Skeletal muscle tissue (tissue), 4 donors: ENCODE results near the gene MTMR12. TPM values are rescaled to one million over a fixed set of nuclear protein-coding genes. Genes with fewer than 3 reads are reported as not detected.
A peak's percentile ranks its signal among the peaks of the same experiment; 100 is the strongest.

Experiments
- H3K27ac ChIP-seq: one replicate; pipeline ENCODE4 v1.7.0; 2013; ENCODE audit warnings: mild to moderate bottlenecking, low read depth, low read length, inconsistent platforms
- H3K27me3 ChIP-seq, 3 donors: one replicate each; pipeline ENCODE4 v1.7.0; 2013; ENCODE audit warnings: low read length in 3 of 3; ENCODE audit not compliant: control insufficient read depth in 3 of 3, insufficient read depth in 3 of 3
- H3K36me3 ChIP-seq, 3 donors: one replicate each; pipeline ENCODE4 v1.7.0; 2013; ENCODE audit warnings: low read length in 3 of 3; ENCODE audit not compliant: control insufficient read depth in 3 of 3, insufficient read depth in 3 of 3
- H3K4me1 ChIP-seq, 3 donors: one replicate each; pipeline ENCODE4 v1.7.0; 2013; ENCODE audit warnings: low read length in 3 of 3, mild to moderate bottlenecking in 3 of 3; ENCODE audit not compliant: control insufficient read depth in 3 of 3, insufficient read depth in 3 of 3
- H3K4me3 ChIP-seq, 3 donors: one replicate each; pipeline ENCODE4 v1.7.0; 2013; ENCODE audit warnings: low read length in 3 of 3
- H3K9ac ChIP-seq, 3 donors: one replicate each; pipeline ENCODE4 v1.7.0; 2013; ENCODE audit warnings: low read length in 3 of 3, mild to moderate bottlenecking in 3 of 3, moderate library complexity in 2 of 3, low read depth in 1 of 3
- H3K9me3 ChIP-seq, 3 donors: one replicate each; pipeline ENCODE4 v1.7.0; 2013; ENCODE audit warnings: low read length in 3 of 3; ENCODE audit not compliant: control insufficient read depth in 3 of 3
- total RNA-seq: library from RNA; depleted of rRNA; stranded (reverse); fragments of >200 nt; gene quantifications from one replicate; pipeline ENCODE4 v1.2.3, GENCODE V29; 2014
- donor health status: Osteomylitis.

The MTMR12 gene
- total RNA-seq, 1 donor from 2014 or later: 15.1 TPM

DNA sequence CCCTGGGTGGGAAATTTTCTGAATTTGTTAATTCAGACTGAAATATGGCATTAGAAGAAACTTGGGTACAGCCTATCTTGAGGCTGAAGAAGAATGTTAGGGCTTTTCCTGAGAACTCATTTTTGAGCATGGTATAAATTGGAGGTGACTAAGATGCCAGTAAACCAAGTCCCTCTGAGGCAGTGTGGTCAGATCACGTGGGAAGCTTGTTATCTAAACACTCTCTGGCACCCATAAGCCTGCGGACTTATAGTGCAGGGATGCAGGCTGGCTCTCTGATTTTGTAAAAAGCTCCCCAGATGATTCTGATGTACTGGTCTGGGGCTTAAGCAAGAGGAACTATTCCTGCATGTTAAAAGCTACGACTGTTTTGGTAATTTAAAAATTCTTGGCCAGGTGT, 34.3 kb downstream of the MTMR12 start:
- H3K27me3 ChIP-seq: no peaks in the 10 kb centered on the region
- peaks cover 3 to 15% (median 8%) of the 10 kb centered on the region in 3 donors for H3K36me3 ChIP-seq
- H3K9ac ChIP-seq: no peak overlapping the region
- H3K4me3 ChIP-seq: no peak overlapping the region
- H3K4me1 ChIP-seq: peaks cover 6 to 17% (median 11%) of the 10 kb centered on the region in 3 donors
- no peak overlapping the region for H3K27ac ChIP-seq
- H3K9me3 ChIP-seq: no peaks in the 10 kb centered on the region

- Histone ChIP-seq H3K36me3 (peaks cover 6 to 21% (median 11%) of the 10 kb centered on the region in 3 donors), H3K4me1 (peaks cover 6 to 17% (median 11%) of the 10 kb centered on the region in 3 donors), H3K27me3 (no peaks in the 10 kb centered on the region), H3K9ac (no peak overlapping the region), H3K9me3 (no peaks in the 10 kb centered on the region), H3K27ac (no peak overlapping the region), H3K4me3 (no peak overlapping the region)
Measured at GRCh38 chr5:32277798-32278197, 34.9 kb downstream of the MTMR12 start.

DNA sequence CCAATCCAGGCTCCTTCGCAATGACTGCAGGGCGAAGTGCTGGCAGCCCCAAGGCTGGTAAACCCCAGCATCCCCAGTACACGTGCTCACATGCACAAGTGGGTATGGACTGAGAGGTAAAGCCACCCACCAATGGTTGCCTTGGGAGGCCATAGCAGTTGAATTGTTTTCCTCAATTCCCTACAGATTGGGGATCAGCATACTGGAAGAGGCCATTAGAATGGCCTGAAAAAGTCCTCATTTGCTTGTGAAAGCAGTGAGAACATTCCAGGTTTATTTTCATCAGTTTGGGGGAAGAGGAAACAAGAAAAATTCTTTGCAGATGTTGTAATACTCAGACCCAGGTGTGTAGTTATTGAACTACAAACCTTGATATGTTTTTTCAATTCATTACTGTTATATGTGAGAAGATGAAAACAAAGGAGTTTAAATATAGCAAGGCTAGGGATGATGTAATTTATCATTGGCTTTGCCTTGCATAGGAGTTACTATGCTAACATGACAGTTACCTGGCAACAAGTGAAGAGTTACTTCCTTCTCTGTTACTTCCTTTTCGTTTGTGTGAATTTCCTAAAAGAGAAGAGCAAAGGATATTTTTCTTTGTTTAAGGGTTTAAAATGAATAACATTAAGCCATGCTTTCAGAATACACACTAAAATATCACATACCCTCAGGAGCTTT, 36.4 kb downstream of the MTMR12 start:
- Histone ChIP-seq H3K9ac (no peak overlapping the region), H3K4me1 (peaks cover 6 to 17% (median 11%) of the 10 kb centered on the region in 3 donors), H3K27ac (peak overlapping the region; percentile 48)

GRCh38 chr5:32275396-32275741, 37.4 kb downstream of the MTMR12 start:
- peak overlapping the region; percentile 55 for H3K27ac ChIP-seq
- no peak overlapping the region for H3K4me3 ChIP-seq
- peaks cover 6 to 15% (median 11%) of the 10 kb centered on the region in 3 donors for H3K4me1 ChIP-seq
- H3K36me3 ChIP-seq: peaks cover 14 to 38% (median 26%) of the 10 kb centered on the region in 3 donors
- no peaks in the 10 kb centered on the region for H3K27me3 ChIP-seq
- H3K9me3 ChIP-seq: no peaks in the 10 kb centered on the region
- H3K9ac ChIP-seq: no peak overlapping the region

More for the DNA sequence above, 36.4 kb downstream of the MTMR12 start:
- Histone ChIP-seq H3K4me3 (no peak overlapping the region), H3K36me3 (peaks cover 12 to 30% (median 17%) of the 10 kb centered on the region in 3 donors), H3K27me3 (no peaks in the 10 kb centered on the region), H3K9me3 (no peaks in the 10 kb centered on the region)

DNA sequence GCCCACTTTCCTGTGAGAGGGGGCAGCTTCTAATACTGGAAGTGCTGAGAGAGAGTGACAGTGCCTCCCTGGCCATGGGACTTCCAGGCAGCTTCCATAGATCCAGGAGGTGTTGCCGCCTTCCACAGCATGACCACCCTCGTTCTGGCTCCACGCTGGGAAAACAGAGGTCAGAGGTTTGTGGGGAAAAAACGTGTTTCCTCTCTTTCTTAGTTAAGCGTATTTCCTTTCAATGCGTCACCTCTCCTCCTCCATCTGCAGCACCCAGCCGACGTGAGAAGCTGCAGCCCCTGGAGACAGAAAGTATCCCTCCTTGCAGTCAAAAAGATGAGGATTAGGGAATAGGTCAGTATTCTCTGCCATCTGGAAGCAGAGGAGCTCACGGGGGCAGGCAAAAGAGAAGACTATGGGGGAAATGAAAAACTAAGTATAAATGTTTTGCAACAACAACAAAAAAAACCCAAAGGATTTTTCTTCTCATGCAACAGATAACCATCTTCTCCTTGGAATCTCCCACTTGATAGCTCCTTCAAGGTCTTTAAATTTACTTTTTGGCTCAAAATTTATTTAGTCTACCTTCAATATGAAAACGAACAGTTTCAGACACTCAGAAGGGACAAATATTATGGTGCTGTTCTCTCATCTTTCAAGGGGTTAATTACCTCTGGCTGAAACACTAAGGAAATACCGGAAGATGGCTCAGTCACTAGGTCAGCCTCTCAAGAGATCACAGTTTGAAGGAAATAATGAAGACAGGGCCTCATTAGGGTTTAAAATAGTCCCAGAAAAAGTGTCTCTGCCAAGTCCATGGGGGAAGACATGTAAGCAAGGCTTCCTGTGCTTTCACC, 38.0 kb downstream of the MTMR12 start:
- Histone ChIP-seq H3K4me1 (peaks cover 6 to 15% (median 11%) of the 10 kb centered on the region in 3 donors), H3K27me3 (no peaks in the 10 kb centered on the region)

DNA sequence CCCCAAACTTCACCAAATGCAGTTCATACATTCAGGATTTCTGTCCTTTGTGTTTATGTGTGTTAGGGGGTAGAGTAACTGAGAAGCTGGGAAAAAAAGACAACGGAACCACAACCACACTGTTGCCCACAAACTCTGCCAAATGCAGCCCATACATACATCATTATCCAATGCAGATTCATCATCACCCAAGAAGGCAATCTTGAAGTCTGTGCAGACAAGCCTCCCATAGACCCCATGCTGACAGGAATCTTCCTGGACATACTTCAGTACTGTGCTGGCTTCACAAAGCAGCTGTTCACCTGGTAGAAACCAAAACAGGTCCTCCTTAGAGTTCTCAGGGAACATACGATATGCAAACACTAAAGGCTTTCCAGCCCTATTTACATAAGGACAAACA, 38.9 kb downstream of the MTMR12 start:
- H3K27ac ChIP-seq: peak overlapping the region; percentile 26
- H3K4me3 ChIP-seq: no peak overlapping the region
- no peaks in the 10 kb centered on the region for H3K27me3 ChIP-seq
- no peaks in the 10 kb centered on the region for H3K9me3 ChIP-seq
- H3K36me3 ChIP-seq: peaks cover 14 to 41% (median 33%) of the 10 kb centered on the region in 3 donors
- H3K4me1 ChIP-seq: peaks cover 6 to 15% (median 11%) of the 10 kb centered on the region in 3 donors
- H3K9ac ChIP-seq: no peak overlapping the region

More for the DNA sequence above, 38.0 kb downstream of the MTMR12 start:
- Histone ChIP-seq H3K9ac (no peak overlapping the region), H3K27ac (peak overlapping the region; percentile 55), H3K4me3 (no peak overlapping the region), H3K36me3 (peaks cover 14 to 41% (median 29%) of the 10 kb centered on the region in 3 donors), H3K9me3 (no peaks in the 10 kb centered on the region)

DNA sequence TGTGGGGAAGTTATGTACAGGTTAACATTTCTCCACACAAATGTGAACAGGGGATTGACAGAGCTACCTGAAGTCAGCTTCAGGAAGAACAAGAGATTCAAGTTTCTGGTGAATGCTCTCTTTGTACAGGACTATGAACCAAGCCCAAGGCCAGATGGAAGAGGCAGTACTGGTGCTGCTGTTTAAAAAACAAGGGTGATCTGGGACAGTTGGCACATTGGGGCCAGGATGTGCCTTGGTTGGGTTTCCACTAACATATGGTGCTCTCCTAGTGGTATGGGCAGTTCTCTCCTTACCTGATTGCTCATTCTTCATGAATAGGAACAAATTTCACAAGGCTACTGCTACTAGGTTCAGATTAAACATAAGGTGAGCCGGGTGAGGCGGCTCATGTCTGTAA, 40.0 kb downstream of the MTMR12 start:
- peaks cover 6 to 9% (median 9%) of the 10 kb centered on the region in 3 donors for H3K4me1 ChIP-seq
- H3K27ac ChIP-seq: no peak overlapping the region
- H3K27me3 ChIP-seq: no peaks in the 10 kb centered on the region
- H3K9ac ChIP-seq: no peak overlapping the region
- H3K4me3 ChIP-seq: no peak overlapping the region
- H3K9me3 ChIP-seq: no peaks in the 10 kb centered on the region
- H3K36me3 ChIP-seq: peaks cover 14 to 45% (median 42%) of the 10 kb centered on the region in 3 donors

GRCh38 chr5:32270946-32271345, 41.8 kb downstream of the MTMR12 start:
- no peak overlapping the region for H3K27ac ChIP-seq
- H3K4me1 ChIP-seq: peaks cover 1 to 6% (median 4%) of the 10 kb centered on the region in 3 donors
- peaks cover 14 to 56% (median 48%) of the 10 kb centered on the region in 3 donors for H3K36me3 ChIP-seq
- no peaks in the 10 kb centered on the region for H3K9me3 ChIP-seq
- no peak overlapping the region for H3K4me3 ChIP-seq
- no peak overlapping the region for H3K9ac ChIP-seq
- H3K27me3 ChIP-seq: no peaks in the 10 kb centered on the region

DNA sequence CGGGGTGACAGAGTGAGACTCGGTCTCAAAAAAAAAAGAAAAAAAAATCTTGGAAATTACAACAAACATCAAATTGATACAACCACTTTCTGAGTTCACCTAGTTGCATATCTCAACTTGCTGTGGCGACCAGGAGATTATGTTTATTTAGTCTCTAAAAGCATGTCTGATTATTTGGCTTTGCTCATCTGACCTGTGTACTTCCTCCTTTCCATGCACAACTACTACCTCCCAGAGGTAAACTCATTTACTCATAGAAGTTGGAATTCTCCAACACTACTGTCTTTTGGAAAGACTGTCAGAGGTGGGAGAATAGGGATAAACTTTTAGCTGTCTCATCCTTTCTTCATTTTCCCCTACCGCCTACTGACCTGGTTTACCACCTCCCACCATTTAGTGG, 42.6 kb downstream of the MTMR12 start:
- no peak overlapping the region for H3K27ac ChIP-seq
- peaks cover 14 to 53% (median 44%) of the 10 kb centered on the region in 3 donors for H3K36me3 ChIP-seq
- no peaks in the 10 kb centered on the region for H3K27me3 ChIP-seq
- no peak overlapping the region for H3K9ac ChIP-seq
- H3K4me3 ChIP-seq: no peak overlapping the region
- peaks cover 0 to 4% (median 3%) of the 10 kb centered on the region in 3 donors for H3K4me1 ChIP-seq
- no peaks in the 10 kb centered on the region for H3K9me3 ChIP-seq

- Histone ChIP-seq H3K36me3 (peaks cover 20 to 42% (median 37%) of the 10 kb centered on the region in 3 donors), H3K27me3 (no peaks in the 10 kb centered on the region), H3K9me3 (no peaks in the 10 kb centered on the region), H3K4me1 (peaks cover 3 to 7% (median 4%) of the 10 kb centered on the region in 3 donors), H3K9ac (no peak overlapping the region), H3K4me3 (no peak overlapping the region), H3K27ac (no peak overlapping the region)
Measured at GRCh38 chr5:32265902-32266301, 46.8 kb downstream of the MTMR12 start.
